Nucleus accumbens (tissue), 56 donors: ENCODE results near the gene CD28.
A peak's percentile ranks its signal among the peaks of the same experiment; 100 is the strongest.
"Not testable (repeated sequence)": the region's sequence is repeated elsewhere in the genome, so short reads cannot be mapped to it uniquely, and the experiment has no call there.

Experiments
- DNase-seq, 56 donors: peaks; one replicate each; lab custom pipeline; 2025; lab: John Stamatoyannopoulos, UW

Gene CD28

DNA sequence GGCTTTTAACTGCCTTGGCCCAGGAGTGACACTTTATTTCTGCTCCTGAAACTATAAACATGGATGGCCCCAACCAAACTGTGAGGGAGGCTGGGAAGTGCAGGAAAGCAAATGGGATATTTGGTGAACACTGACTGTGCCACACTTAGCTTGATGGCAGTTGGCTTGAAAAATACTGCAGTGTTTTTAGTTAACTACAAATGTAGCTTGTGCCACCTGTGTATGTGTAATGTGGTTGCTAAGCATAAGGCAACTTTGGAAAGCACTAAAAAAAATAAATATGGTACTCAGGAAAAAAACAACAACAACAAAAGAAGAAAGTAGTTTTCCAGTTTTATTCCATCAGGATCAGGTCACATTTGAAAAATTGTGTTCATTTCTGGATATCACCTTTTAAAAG is 73.8 kb downstream of the CD28 start:
- no peak for DNase-seq

DNA sequence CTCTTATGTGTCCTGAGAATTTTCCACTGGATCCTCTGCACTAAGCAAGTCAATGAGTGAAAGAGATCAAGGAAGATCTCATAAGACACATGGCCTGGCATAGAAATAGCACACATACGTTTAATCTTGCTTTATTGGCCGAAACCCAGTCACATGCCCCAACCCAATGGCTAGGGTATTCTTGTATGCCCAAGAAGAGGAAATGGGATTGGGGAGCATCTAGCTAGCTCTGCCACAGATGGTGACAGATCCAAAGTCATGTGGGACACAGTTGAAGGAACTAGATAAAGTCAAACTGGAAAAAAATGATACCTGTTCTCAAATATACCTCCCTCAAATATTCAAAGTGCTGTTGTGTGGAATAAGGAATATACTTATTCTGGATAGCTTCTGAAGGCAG is 74.7 kb downstream of the CD28 start:
- no peak for DNase-seq

DNA sequence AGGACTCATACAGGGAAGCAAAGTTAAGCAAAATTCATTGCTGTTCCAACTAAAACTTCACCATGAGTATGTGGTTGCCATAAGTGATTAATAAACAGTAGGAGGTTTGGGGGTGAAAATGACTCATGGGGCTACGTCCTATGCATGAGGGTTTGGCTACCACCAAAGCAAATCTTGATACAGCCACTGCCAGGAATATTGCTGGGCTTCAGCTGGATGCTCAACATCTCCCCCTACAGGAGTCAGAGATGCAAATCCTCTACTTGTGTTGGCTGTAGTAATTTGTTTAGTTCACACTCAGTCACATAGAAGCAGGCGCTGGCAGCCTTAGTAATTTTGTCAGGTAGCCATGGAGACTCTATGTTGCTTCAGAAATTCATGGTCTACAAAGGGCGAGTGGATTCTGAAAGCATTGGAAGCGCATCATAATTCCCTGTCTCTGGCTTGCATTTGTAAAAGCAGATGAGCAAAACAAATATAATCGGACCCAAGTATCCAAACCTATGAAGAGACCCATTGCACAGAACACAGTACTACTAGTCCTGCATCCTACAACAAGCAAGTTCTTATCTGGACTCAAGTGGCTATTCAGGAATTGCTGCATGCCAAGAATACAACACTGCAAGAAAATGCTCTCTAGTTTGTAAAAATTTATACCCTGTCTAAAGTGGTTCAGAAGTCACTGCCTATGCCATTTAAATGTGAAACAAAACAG is 76.0 kb downstream of the CD28 start:
- DNase-seq: peak in 31 of 56 donors; percentile 2 to 52 (median 13)

DNA sequence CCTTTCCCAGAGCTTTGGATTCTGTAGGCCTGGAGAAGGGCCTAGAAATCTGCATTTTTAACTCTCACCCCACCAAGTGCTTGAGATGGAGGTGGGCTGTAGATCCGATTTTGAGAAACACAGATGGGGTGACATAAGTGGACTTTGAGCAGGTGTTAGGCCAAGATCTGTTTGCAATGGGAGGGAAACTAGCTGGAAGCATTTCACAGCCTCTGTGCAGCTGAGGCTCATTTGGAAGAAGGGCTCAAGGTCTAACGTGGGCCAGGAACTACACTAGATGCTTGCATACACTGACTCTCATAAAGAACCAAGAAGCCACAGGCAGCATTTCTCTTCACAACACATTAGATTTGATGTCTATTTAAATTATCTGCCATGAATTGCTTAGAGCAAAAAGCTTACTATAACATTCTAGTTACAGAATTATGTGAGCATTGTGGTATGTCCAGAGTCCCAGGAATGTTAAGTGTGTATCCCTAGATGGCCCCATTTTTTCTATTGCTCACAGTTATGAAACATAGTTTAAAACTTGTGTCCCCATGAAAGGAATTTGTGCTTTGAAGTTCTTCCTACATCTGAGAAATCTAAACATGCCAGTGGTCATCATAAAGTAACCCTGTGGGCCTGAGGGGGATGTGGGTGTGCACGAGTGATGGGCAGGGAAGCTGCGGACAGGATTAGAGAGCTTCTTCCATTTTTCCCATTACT is 77.2 kb downstream of the CD28 start:
- DNase-seq: no peak

DNA sequence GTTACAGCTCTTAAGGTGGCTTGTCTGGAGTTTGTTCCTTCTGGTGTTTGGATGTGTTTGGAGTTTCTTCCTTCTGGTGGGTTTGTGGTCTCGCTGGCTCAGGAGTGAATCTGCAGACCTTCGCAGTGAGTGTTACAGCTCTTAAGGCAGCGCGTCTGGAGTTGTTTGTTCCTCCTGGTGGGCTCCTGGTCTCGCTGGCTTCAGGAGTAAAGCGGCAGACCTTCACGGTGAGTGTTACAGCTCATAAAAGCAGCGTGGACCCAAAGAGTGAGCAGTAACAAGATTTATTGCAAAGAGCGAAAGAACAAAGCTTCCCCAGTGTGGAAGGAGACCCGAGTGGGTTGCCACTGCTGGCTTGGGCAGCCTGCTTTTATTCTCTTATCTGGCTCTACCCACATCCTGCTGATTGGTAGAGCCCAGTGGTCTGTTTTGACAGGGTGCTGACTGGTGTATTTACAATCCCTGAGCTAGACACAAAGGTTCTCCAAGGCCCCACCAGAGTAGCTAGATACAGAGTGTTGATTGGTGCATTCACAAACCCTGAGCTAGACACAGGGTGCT is 78.4 kb downstream of the CD28 start:
- not testable (repeated sequence) for DNase-seq

DNA sequence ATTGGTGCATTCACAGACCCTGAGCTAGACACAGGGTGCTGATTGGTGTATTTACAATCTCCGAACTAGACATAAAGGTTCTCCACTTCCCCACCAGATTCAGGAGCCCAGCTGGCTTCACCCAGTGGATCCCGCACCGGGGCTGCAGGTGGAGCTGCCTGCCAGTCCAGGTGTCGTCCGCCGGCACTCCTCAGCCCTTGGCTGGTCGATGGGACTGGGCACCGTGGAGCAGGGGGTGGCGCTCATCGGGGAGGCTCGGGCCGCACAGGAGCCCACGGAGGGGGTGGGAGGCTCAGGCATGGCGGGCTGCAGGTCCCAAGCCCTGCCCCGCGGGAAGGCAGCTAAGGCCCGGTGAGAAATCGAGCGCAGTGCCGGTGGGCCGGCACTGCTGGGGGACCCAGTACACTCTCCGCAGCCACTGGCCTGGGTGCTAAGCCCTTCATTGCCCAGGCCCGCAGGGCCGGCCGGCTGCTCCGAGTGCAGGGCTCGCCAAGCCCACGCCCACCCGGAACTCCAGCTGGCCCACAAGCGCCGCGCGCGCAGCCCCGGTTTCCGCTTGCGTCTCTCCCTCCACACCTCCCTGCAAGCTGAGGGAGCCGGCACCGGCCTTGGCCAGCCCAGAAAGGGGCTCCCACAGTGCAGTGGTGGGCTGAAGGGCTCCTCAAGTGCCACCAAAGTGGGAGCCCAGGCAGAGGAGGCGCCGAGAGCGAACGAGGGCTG is 79.1 kb downstream of the CD28 start:
- DNase-seq: not testable (repeated sequence)

DNA sequence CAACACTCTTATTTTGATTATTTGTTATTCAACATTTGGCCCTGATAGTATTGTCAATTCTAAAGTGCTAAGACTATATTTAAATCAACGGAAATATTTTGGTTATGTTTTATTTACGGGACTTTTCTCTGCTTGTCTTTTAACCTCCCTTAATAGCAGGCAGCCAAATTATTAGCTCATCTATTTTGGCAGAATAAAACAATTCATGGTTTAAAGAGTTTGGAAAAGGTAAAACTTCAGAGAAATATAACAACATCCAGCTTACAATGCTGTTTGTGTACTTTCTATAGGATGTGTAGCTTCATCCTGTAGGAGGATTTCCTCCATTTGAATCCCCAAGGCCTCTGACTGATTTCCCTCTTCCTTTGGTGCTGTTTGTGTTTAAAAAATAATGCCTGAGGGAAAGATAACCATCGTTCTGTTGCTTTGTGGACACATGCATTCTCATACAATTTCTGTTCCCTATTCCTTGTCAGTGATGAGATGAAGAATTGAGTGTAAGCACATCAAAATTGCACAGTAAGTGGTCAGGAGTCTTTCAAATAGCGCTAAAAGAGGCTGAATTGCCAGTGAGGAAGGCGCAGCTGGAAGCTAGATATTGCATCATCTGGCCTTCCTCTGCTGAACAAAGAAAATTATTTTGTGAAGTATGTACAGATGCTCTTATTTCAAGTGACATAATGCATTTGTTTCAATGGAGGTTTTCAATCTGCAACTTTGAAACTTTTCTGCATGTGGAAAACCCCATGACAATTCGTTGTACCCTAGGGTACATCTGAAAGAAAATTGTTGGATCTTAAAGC is 80.3 kb downstream of the CD28 start:
- DNase-seq: no peak

DNA sequence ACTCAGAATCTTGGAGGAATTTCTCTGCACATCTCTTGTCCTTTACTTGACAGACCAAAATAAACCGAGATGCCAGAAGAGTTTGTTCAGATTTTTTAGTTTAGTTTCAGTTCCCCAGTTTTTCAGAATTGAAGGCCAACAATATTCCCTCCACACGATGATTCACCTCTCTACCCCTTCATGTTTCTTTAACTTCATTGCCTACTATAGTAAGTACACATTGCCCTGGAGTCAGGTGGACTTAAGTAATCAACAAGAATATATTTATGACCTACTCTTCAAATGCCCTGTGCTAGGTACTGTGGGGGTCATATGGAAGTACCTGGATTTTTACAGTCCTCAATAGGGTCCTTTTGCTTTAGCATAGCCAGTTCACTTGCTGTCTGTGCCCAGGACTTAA is 81.5 kb downstream of the CD28 start:
- DNase-seq: no peak
